ENCODE results near the gene SNTB2. TPM values are rescaled to one million over a fixed set of nuclear protein-coding genes. Genes with fewer than 3 reads are reported as not detected.

The SNTB2 gene
- total and polyA plus RNA-seq, 2 of the 8 experiments (the other 6 are each of a cell fraction or from before 2014, with no cell fraction given) = 6.0 to 16.1 TPM

GRCh38 chr16:69349536-69349935 is 162.6 kb downstream of the SNTB2 start:
- Histone ChIP-seq H3K36me3 (ENCODE audit: control insufficient read depth in 2 of 4, insufficient read depth in 4 of 4, low read length in 3 of 4) (no peaks in the 10 kb centered on the region), H2BK12ac (ENCODE audit: low read depth, low read length) (no peak overlapping the region), H2AFZ (ENCODE audit: low read length) (no peak overlapping the region), H3K9ac (replicated peaks in 1 of 4; ENCODE audit: extremely low read depth in 1 of 4, low read depth in 3 of 4, low read length in 3 of 4) (no peak overlapping the region), H3K79me1 (ENCODE audit: low read depth, low read length) (no peaks in the 10 kb centered on the region), H3K23ac (ENCODE audit: insufficient read length) (no peak overlapping the region), H3K4ac (replicated peaks; ENCODE audit: insufficient read length, low read depth, low read length) (no peak overlapping the region), H3K79me2 (ENCODE audit: control insufficient read depth in 1 of 2, insufficient read depth in 2 of 2, low read length in 2 of 2) (no peaks in the 10 kb centered on the region), H2BK120ac (replicated peaks; ENCODE audit: low read depth, low read length) (no peak overlapping the region), H3K27ac (ENCODE audit: low read depth, low read length) (no peak overlapping the region), H4K91ac (replicated peaks; ENCODE audit: insufficient read length, low read length) (no peak overlapping the region), H3K4me1 (replicated peaks in 1 of 4; ENCODE audit: control insufficient read depth in 3 of 4, insufficient read depth in 4 of 4, low read length in 3 of 4) (no peaks in the 10 kb centered on the region), H3K27me3 (replicated peaks in 1 of 4; ENCODE audit: control insufficient read depth in 3 of 4, extremely low read depth in 1 of 4, insufficient read depth in 3 of 4, low read length in 3 of 4) (no peaks in the 10 kb centered on the region), H3K14ac (ENCODE audit: insufficient read length) (no peak overlapping the region), H2AK5ac (ENCODE audit: low read depth, low read length) (no peak overlapping the region), H2BK15ac (ENCODE audit: low read length) (no peak overlapping the region), H2BK5ac (ENCODE audit: low read depth, low read length) (no peak overlapping the region), H3K9me3 (ENCODE audit: insufficient read depth in 2 of 2, low read depth in 1 of 2, low read length in 1 of 2) (no peaks in the 10 kb centered on the region), H4K5ac (ENCODE audit: insufficient read length, low read depth, low read length) (no peak overlapping the region), H3K4me3 (ENCODE audit: extremely low read depth in 1 of 4, insufficient read depth in 2 of 4, low read depth in 3 of 4, low read length in 4 of 4) (no peak overlapping the region), H3K56ac (replicated peaks; ENCODE audit: insufficient read length, low read depth, low read length) (no peak overlapping the region), H4K20me1 (replicated peaks in 1 of 2; ENCODE audit: control insufficient read depth in 1 of 2, insufficient read depth in 2 of 2, low read length in 2 of 2) (no peaks in the 10 kb centered on the region), H3K23me2 (ENCODE audit: low read depth, low read length) (no peaks in the 10 kb centered on the region), H4K8ac (ENCODE audit: extremely low read depth, insufficient read depth, low read length) (no peak overlapping the region), H3K18ac (ENCODE audit: extremely low read depth, low read length) (no peak overlapping the region), H2BK20ac (ENCODE audit: low read length) (no peak overlapping the region), H3K4me2 (ENCODE audit: insufficient read depth in 1 of 2, low read depth in 2 of 2, low read length in 2 of 2) (no peak overlapping the region)
- DNase-seq (ENCODE audit: low read depth in 1 of 2, low spot score in 2 of 2) (no peak), FAIRE-seq (no peak)
- ChIA-PET POLR2A (ENCODE audit: partially characterized antibody) (interaction anchor here (1.3 to 29.8 kb wide), 3 partner anchors 9 to 30 kb away, joined by 3 to 497 read pairs (median 13); partner anchors contain the start of genes COG8, NIP7, PDF and VPS4A), CTCF (ENCODE audit: partially characterized antibody) (no interaction called here)
- WGBS, 2 experiments (ENCODE audit: extremely low coverage in 1 of 2, insufficient coverage in 1 of 2, insufficient read length in 1 of 2, insufficient replicate concordance in 2 of 2, low coverage in 1 of 2, low lambda C conversion rate in 2 of 2, missing lambda C conversion rate in 1 of 2) = 94% methylated on average over 10 of the region's 10 CpGs; no CpG with 5 or more reads in 1 of the 2 experiments
- no peak for TF ChIP-seq USF2 (IDR thresholded peaks at IDR 0.05; ENCODE audit: low read length)
- no peak for TF ChIP-seq SIX5 (IDR thresholded peaks at IDR 0.05; ENCODE audit: low read depth, low read length)
- no peak for TF ChIP-seq GABPA (IDR thresholded peaks at IDR 0.05; ENCODE audit: borderline replicate concordance, insufficient read depth, low read length)
- TF ChIP-seq YY1 (IDR thresholded peaks at IDR 0.05; ENCODE audit: low read depth, low read length) = no peak
- no peak for TF ChIP-seq SRF (IDR thresholded peaks at IDR 0.05; ENCODE audit: low read depth, low read length)
- no peak for TF ChIP-seq TAF7 (optimal IDR thresholded peaks at IDR 0.05; ENCODE audit: borderline replicate concordance, low read depth, low read length)
- TF ChIP-seq BACH1 (IDR thresholded peaks at IDR 0.05; ENCODE audit: low read length) = no peak
- no peak for TF ChIP-seq ZNF274 (IDR thresholded peaks at IDR 0.05; ENCODE audit: borderline replicate concordance, extremely low read depth, low read length)
- TF ChIP-seq SUZ12 (IDR thresholded peaks at IDR 0.05; ENCODE audit: low read length) = no peak
- TF ChIP-seq TEAD4 (IDR thresholded peaks at IDR 0.05; ENCODE audit: low read depth, low read length) = no peak
- TF ChIP-seq NRF1 (IDR thresholded peaks at IDR 0.05; ENCODE audit: low read depth, low read length) = no peak
